ENCODE results near the gene GRIK2. TPM values are rescaled to one million over a fixed set of nuclear protein-coding genes. Genes with fewer than 3 reads are reported as not detected.

The GRIK2 gene
- total and polyA plus RNA-seq, 12 donors = 0.09 to 10.6 (median 1.9) TPM

DNA sequence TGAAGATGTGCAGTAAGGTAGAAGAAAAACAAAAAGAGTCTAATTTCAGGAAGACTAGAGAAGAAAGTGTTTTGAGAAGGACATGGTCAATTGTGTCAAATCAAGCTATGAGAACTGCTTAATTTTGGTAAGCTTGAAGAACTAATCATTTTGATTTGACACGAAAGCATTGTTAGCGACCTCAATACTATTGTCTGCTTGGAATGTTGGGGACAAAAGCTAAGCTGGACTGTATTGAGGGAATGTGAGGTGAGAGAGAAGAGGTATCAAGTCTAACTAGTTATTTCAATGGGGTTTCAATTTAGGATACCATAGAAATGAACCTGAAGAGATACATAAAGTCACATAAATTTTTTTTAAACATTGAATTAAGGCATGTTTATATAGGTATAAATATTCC lies 309.8 kb downstream of the GRIK2 start:
- Histone ChIP-seq H3K27ac (no peak overlapping the region), H3K4me3 (no peak overlapping the region), H3K9me3 (replicated peaks in 1 of 3) (no peaks in the 10 kb centered on the region), H3K27me3 (no peaks in the 10 kb centered on the region), H3K36me3 (replicated peaks in 1 of 2) (no peaks in the 10 kb centered on the region), H3K4me1 (replicated peaks in 1 of 2) (no peaks in the 10 kb centered on the region)
- WGBS, 4 donors = 85 to 90% (median 87%) methylated on average over 2 of the region's 2 CpGs
- intact Hi-C loops (cut with DNase I) = no loop called here
- no peak for TF ChIP-seq POLR2A (IDR thresholded peaks at IDR 0.05)
- TF ChIP-seq, protein P1, sequence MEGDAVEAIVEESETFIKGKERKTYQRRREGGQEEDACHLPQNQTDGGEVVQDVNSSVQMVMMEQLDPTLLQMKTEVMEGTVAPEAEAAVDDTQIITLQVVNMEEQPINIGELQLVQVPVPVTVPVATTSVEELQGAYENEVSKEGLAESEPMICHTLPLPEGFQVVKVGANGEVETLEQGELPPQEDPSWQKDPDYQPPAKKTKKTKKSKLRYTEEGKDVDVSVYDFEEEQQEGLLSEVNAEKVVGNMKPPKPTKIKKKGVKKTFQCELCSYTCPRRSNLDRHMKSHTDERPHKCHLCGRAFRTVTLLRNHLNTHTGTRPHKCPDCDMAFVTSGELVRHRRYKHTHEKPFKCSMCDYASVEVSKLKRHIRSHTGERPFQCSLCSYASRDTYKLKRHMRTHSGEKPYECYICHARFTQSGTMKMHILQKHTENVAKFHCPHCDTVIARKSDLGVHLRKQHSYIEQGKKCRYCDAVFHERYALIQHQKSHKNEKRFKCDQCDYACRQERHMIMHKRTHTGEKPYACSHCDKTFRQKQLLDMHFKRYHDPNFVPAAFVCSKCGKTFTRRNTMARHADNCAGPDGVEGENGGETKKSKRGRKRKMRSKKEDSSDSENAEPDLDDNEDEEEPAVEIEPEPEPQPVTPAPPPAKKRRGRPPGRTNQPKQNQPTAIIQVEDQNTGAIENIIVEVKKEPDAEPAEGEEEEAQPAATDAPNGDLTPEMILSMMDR (IDR thresholded peaks at IDR 0.05) = no peak
- no peak for DNase-seq

DNA sequence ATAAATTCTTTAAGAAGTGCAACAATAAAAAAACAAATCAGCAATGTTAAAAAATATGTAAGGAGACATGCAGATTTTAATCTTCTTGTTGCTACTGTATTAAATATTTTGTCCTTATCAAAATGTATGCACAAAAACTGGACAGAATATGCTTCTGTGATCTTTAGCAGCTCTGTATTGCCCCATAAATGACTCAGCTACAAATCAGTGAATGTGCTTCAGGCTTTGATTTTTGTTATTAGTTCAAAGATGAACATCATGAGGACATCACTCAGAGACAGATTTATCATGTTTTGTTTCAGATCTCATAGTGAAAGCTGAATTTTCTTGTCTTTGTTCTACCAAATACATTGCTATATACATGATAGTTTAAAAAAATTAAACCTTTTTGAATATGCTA lies 312.4 kb downstream of the GRIK2 start:
- DNase-seq = no peak
- no peaks in the 10 kb centered on the region for H3K9me3 ChIP-seq (replicated peaks in 1 of 3)
- no peak overlapping the region for H3K4me3 ChIP-seq
- no peak overlapping the region for H3K27ac ChIP-seq
- no peaks in the 10 kb centered on the region for H3K36me3 ChIP-seq (replicated peaks in 1 of 2)
- no peaks in the 10 kb centered on the region for H3K27me3 ChIP-seq
- H3K4me1 ChIP-seq (replicated peaks in 1 of 2) = no peaks in the 10 kb centered on the region
- intact Hi-C loops (cut with DNase I) = no loop called here
- TF ChIP-seq POLR2A (IDR thresholded peaks at IDR 0.05) = no peak

DNA sequence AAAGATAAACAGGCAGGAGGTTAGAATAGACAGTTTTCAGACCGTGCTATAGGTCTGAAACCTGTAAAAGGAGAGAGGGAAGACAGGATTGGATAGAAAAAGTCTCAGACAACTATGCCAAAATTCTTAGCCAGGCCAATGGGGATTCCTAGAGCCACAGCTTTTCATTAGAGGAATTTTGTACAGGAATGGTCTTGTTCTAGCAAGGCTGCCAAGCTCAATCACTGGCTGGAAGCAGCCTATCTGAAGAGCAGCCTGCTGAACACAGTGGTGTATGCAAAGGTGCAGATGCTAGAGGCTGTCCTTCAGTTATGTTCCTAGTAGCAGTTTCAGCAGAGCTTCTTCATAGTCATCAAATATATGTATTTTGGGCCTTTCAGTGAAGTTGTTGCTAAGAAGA lies 313.1 kb downstream of the GRIK2 start:
- no peaks in the 10 kb centered on the region for H3K4me1 ChIP-seq (replicated peaks in 1 of 2)
- H3K27ac ChIP-seq = no peak overlapping the region
- H3K4me3 ChIP-seq = no peak overlapping the region
- intact Hi-C loops (cut with DNase I) = no loop called here
- no peak for DNase-seq
- 50 to 78% (median 57%) methylated on average over 1 of the region's 1 CpG for WGBS, 4 donors
- no peaks in the 10 kb centered on the region for H3K9me3 ChIP-seq (replicated peaks in 1 of 3)
- H3K27me3 ChIP-seq = no peaks in the 10 kb centered on the region
- TF ChIP-seq, protein P1 (IDR thresholded peaks at IDR 0.05) = no peak
- TF ChIP-seq POLR2A (IDR thresholded peaks at IDR 0.05) = no peak
- no peaks in the 10 kb centered on the region for H3K36me3 ChIP-seq (replicated peaks in 1 of 2)

DNA sequence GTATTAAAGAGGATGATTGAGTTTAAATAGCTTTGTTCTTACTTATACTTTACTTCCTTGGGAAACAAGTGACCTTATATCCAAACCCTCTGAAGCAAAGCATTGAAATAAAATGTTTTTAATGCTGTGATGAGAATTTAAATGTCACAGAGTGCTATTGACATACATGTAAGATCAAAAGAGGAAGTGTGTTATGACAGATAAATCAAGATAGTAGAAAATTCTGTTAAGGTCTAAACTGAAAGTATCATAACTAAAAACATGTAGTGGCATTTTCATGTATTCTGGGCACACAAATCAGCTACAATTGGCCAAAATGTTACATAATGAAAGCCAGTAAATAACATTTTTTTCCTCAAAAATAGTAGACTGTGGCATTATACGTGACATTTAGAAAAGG lies 318.0 kb downstream of the GRIK2 start:
- DNase-seq = no peak
- Histone ChIP-seq H3K36me3 (replicated peaks in 1 of 2) (no peaks in the 10 kb centered on the region), H3K27ac (no peak overlapping the region), H3K4me3 (no peak overlapping the region), H3K27me3 (no peaks in the 10 kb centered on the region), H3K4me1 (replicated peaks in 1 of 2) (no peaks in the 10 kb centered on the region), H3K9me3 (replicated peaks in 1 of 3) (no peaks in the 10 kb centered on the region)
- TF ChIP-seq POLR2A (IDR thresholded peaks at IDR 0.05) = no peak
- TF ChIP-seq, protein P1 (IDR thresholded peaks at IDR 0.05) = no peak
- WGBS, 4 donors = 63 to 76% (median 69%) methylated on average over 1 of the region's 1 CpG
- intact Hi-C loops (cut with DNase I) = no loop called here

DNA sequence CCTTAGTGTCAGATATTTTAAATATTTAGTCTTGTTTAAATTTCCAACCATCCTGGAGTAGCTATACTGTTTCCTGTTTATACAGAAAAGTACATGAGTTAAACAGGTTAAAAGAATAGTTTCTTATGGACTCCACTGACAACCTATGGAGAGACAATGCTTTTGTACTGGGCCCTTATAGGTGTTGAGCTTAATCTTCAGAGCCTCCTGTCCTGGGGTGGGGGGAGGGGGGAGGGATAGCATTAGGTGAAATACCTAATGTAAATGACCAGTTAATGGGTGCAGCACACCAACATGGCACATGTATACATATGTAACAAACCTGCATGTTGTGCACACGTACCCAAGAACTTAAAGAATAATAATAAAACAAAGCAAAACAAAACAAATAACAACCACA lies 322.9 kb downstream of the GRIK2 start:
- no peak overlapping the region for H3K27ac ChIP-seq
- intact Hi-C loops (cut with DNase I) = no loop called here
- no peaks in the 10 kb centered on the region for H3K27me3 ChIP-seq
- no peak overlapping the region for H3K4me3 ChIP-seq
- no peaks in the 10 kb centered on the region for H3K9me3 ChIP-seq (replicated peaks in 1 of 3)
- WGBS, 4 donors = 72 to 91% (median 82%) methylated on average over 1 of the region's 1 CpG
- no peak for DNase-seq
- H3K4me1 ChIP-seq (replicated peaks in 1 of 2) = no peaks in the 10 kb centered on the region
- TF ChIP-seq, protein P1 (IDR thresholded peaks at IDR 0.05) = no peak
- no peak for TF ChIP-seq POLR2A (IDR thresholded peaks at IDR 0.05)
- no peaks in the 10 kb centered on the region for H3K36me3 ChIP-seq (replicated peaks in 1 of 2)

Data from adrenal gland (tissue), 12 donors.